ENCODE measurements around the gene SPDYE2.
"Not testable (repeated sequence)": the region's sequence is repeated elsewhere in the genome, so short reads cannot be mapped to it uniquely, and the experiment has no call there.

The SPDYE2 gene

DNA sequence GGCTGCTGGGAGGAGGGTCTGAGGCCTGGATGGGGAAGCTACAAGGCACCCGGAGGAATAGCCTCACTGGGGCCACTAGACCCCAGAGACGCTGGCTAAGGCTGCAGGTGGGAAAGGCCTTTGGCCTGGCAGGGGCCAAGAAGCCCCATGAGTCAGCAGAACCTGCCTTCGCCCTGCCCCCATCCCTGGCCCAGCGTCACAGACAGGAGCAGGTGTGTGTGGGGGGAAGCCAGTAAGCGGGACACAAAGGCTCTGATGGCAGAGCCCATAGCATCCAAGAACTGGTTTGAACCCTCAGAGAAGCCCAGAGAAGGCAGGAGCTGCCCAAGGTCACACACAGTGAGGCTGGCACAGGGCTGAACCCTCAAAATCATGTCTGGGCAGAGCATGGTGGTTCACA is 55.8 kb downstream of the SPDYE2 start:
- not testable (repeated sequence) for H3K27ac ChIP-seq (replicated peaks; ENCODE audit: low read length); H3K4me1 ChIP-seq (ENCODE audit: control insufficient read depth in 2 of 2, insufficient read depth in 1 of 2, low read depth in 1 of 2, low read length in 2 of 2); H3K4me3 ChIP-seq (ENCODE audit: low read length in 2 of 2); DNase-seq (ENCODE audit: low spot score); H2BK12ac ChIP-seq (ENCODE audit: low read length); H3K18ac ChIP-seq (ENCODE audit: low read length); H3K36me3 ChIP-seq (replicated peaks in 1 of 2; ENCODE audit: control insufficient read depth in 2 of 2, insufficient read depth in 2 of 2, low read length in 2 of 2); H4K91ac ChIP-seq (ENCODE audit: low read depth, low read length, poor library complexity); H3K9me3 ChIP-seq (replicated peaks in 1 of 2; ENCODE audit: control insufficient read depth in 2 of 2, insufficient read depth in 1 of 2, low read depth in 1 of 2, low read length in 2 of 2); H3K27me3 ChIP-seq (ENCODE audit: control insufficient read depth in 3 of 3, insufficient read depth in 3 of 3, low read depth in 1 of 3, low read length in 3 of 3); H3K9ac ChIP-seq (ENCODE audit: low read depth, low read length, poor library complexity); H3K4ac ChIP-seq (ENCODE audit: low read length); H4K8ac ChIP-seq (ENCODE audit: low read depth, low read length); H3K79me1 ChIP-seq (ENCODE audit: low read depth, low read length); H3K23ac ChIP-seq (ENCODE audit: low read depth, low read length, poor library complexity); H2BK15ac ChIP-seq (ENCODE audit: low read length); H2AK5ac ChIP-seq (ENCODE audit: low read depth, low read length); H2AFZ ChIP-seq (ENCODE audit: low read length); H2BK120ac ChIP-seq (ENCODE audit: low read depth, low read length); H2BK5ac ChIP-seq (ENCODE audit: low read length); H3K14ac ChIP-seq (ENCODE audit: low read length); H3K4me2 ChIP-seq (ENCODE audit: insufficient read depth, low read length, poor library complexity, severe bottlenecking)
- WGBS, 2 donors (ENCODE audit: extremely low coverage in 2 of 2, insufficient read length in 2 of 2, insufficient replicate concordance in 1 of 2), result no CpG with 5 or more reads among the region's 5 CpGs

DNA sequence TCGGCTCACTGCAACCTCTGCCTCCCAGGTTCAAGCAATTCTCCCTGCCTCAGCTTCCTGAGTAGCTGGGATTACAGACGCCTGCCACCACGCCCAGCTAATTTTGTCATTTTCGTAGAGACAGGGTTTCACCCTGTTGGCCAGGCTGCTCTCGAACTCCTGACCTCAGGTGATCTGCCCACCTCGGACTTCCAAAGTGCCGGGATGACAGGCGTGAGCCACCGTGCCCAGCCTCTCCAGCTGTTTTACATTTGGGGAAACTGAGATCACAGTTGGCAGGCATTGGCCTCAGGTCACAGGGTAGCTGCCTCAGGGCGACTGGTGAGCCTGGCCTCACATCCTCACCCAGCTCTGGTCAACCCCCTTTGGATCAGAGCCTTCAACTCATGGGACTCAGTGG is 58.7 kb downstream of the SPDYE2 start:
- not testable (repeated sequence) for H3K9me3 ChIP-seq (replicated peaks in 1 of 2; ENCODE audit: control insufficient read depth in 2 of 2, insufficient read depth in 1 of 2, low read depth in 1 of 2, low read length in 2 of 2); H3K9ac ChIP-seq (ENCODE audit: low read depth, low read length, poor library complexity); H4K91ac ChIP-seq (ENCODE audit: low read depth, low read length, poor library complexity); H3K18ac ChIP-seq (ENCODE audit: low read length); H3K79me1 ChIP-seq (ENCODE audit: low read depth, low read length); H3K4me1 ChIP-seq (ENCODE audit: control insufficient read depth in 2 of 2, insufficient read depth in 1 of 2, low read depth in 1 of 2, low read length in 2 of 2); H4K8ac ChIP-seq (ENCODE audit: low read depth, low read length); H2BK15ac ChIP-seq (ENCODE audit: low read length); H3K4me2 ChIP-seq (ENCODE audit: insufficient read depth, low read length, poor library complexity, severe bottlenecking); H3K27me3 ChIP-seq (ENCODE audit: control insufficient read depth in 3 of 3, insufficient read depth in 3 of 3, low read depth in 1 of 3, low read length in 3 of 3); H2AK5ac ChIP-seq (ENCODE audit: low read depth, low read length); H3K27ac ChIP-seq (replicated peaks; ENCODE audit: low read length); DNase-seq (ENCODE audit: low spot score); H3K23ac ChIP-seq (ENCODE audit: low read depth, low read length, poor library complexity); H2BK5ac ChIP-seq (ENCODE audit: low read length); H3K4ac ChIP-seq (ENCODE audit: low read length); H2AFZ ChIP-seq (ENCODE audit: low read length); H3K4me3 ChIP-seq (ENCODE audit: low read length in 2 of 2); H2BK12ac ChIP-seq (ENCODE audit: low read length); H3K36me3 ChIP-seq (replicated peaks in 1 of 2; ENCODE audit: control insufficient read depth in 2 of 2, insufficient read depth in 2 of 2, low read length in 2 of 2); H3K14ac ChIP-seq (ENCODE audit: low read length); H2BK120ac ChIP-seq (ENCODE audit: low read depth, low read length)
- no CpG with 5 or more reads among the region's 10 CpGs for WGBS, 2 donors (ENCODE audit: extremely low coverage in 2 of 2, insufficient read length in 2 of 2, insufficient replicate concordance in 1 of 2)

DNA sequence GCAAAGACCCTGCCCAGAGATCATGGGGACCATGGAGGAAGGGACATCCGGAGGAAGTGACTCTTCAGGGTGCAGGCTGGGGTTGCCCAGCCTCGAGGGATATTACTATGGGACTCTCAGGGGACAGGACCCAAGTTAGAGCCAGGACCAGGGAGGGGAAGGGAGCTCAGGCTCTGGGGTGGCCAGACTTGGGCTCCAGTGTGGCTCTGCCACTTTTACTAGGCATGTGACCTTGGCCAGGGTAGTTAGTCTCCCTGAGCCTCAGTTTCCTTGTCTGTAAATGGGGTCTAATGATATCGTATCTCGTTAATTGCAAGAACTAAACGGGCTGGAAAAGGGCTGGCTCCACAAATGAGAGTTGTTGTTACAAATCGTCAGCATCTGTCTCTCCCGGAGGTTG is 59.4 kb downstream of the SPDYE2 start:
- not testable (repeated sequence) for H2BK15ac ChIP-seq (ENCODE audit: low read length); H2BK120ac ChIP-seq (ENCODE audit: low read depth, low read length); H4K91ac ChIP-seq (ENCODE audit: low read depth, low read length, poor library complexity); H2BK5ac ChIP-seq (ENCODE audit: low read length); H3K23ac ChIP-seq (ENCODE audit: low read depth, low read length, poor library complexity); H3K27me3 ChIP-seq (ENCODE audit: control insufficient read depth in 3 of 3, insufficient read depth in 3 of 3, low read depth in 1 of 3, low read length in 3 of 3); DNase-seq (ENCODE audit: low spot score); H3K18ac ChIP-seq (ENCODE audit: low read length); H3K36me3 ChIP-seq (replicated peaks in 1 of 2; ENCODE audit: control insufficient read depth in 2 of 2, insufficient read depth in 2 of 2, low read length in 2 of 2); H3K27ac ChIP-seq (replicated peaks; ENCODE audit: low read length); H3K4me2 ChIP-seq (ENCODE audit: insufficient read depth, low read length, poor library complexity, severe bottlenecking); H3K9ac ChIP-seq (ENCODE audit: low read depth, low read length, poor library complexity); H2AFZ ChIP-seq (ENCODE audit: low read length); H4K8ac ChIP-seq (ENCODE audit: low read depth, low read length); H3K4me3 ChIP-seq (ENCODE audit: low read length in 2 of 2); H2BK12ac ChIP-seq (ENCODE audit: low read length); H3K79me1 ChIP-seq (ENCODE audit: low read depth, low read length); H3K9me3 ChIP-seq (replicated peaks in 1 of 2; ENCODE audit: control insufficient read depth in 2 of 2, insufficient read depth in 1 of 2, low read depth in 1 of 2, low read length in 2 of 2); H3K14ac ChIP-seq (ENCODE audit: low read length); H2AK5ac ChIP-seq (ENCODE audit: low read depth, low read length); H3K4ac ChIP-seq (ENCODE audit: low read length); H3K4me1 ChIP-seq (ENCODE audit: control insufficient read depth in 2 of 2, insufficient read depth in 1 of 2, low read depth in 1 of 2, low read length in 2 of 2)
- WGBS, 2 donors (ENCODE audit: extremely low coverage in 2 of 2, insufficient read length in 2 of 2, insufficient replicate concordance in 1 of 2), result no CpG with 5 or more reads among the region's 7 CpGs

DNA sequence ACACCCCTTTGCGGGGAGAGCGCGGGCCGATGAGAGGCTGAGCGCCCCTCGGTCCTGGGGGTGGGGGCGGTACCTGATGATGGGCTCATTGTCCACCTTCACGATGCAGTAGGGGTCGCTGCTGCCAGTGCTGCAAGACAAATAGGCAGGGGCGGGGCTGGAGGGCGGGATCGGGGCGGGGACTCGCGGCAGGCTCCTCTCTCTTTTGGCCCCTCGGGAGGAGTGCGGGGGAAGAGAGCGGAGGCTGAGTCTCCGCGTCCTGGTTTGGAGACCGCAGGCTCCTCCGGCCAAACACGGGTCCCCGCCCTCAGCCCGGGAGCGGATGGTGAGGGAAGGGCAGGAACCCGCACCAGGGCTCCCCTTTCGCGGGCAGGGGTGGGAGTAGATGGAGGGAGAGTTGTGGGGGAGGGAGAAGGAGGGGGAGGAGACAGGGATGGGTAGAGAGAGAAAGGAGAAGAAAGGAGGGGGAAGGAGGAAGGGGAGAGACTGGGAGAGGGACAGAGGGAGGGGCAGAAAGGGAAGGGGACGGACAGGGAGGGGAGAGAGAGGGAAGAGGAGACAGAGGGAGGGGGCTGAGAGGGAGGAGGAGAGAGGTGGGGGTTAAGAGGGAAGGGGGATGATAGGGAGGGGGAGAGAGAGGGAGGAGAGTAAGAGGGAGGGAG is 60.1 kb downstream of the SPDYE2 start:
- H3K23ac ChIP-seq (ENCODE audit: low read depth, low read length, poor library complexity); H2BK5ac ChIP-seq (ENCODE audit: low read length): not testable (repeated sequence)

More for the DNA sequence above, 60.1 kb downstream of the SPDYE2 start:
- H3K79me1 ChIP-seq (ENCODE audit: low read depth, low read length); DNase-seq (ENCODE audit: low spot score); H2BK15ac ChIP-seq (ENCODE audit: low read length); H3K4me1 ChIP-seq (ENCODE audit: control insufficient read depth in 2 of 2, insufficient read depth in 1 of 2, low read depth in 1 of 2, low read length in 2 of 2); H4K8ac ChIP-seq (ENCODE audit: low read depth, low read length); H4K91ac ChIP-seq (ENCODE audit: low read depth, low read length, poor library complexity); H2BK12ac ChIP-seq (ENCODE audit: low read length); H3K27me3 ChIP-seq (ENCODE audit: control insufficient read depth in 3 of 3, insufficient read depth in 3 of 3, low read depth in 1 of 3, low read length in 3 of 3); H3K18ac ChIP-seq (ENCODE audit: low read length); H3K14ac ChIP-seq (ENCODE audit: low read length); H3K4me2 ChIP-seq (ENCODE audit: insufficient read depth, low read length, poor library complexity, severe bottlenecking); H3K9ac ChIP-seq (ENCODE audit: low read depth, low read length, poor library complexity); H3K4me3 ChIP-seq (ENCODE audit: low read length in 2 of 2); H2AFZ ChIP-seq (ENCODE audit: low read length); H3K27ac ChIP-seq (replicated peaks; ENCODE audit: low read length); H2BK120ac ChIP-seq (ENCODE audit: low read depth, low read length); H3K36me3 ChIP-seq (replicated peaks in 1 of 2; ENCODE audit: control insufficient read depth in 2 of 2, insufficient read depth in 2 of 2, low read length in 2 of 2); H3K9me3 ChIP-seq (replicated peaks in 1 of 2; ENCODE audit: control insufficient read depth in 2 of 2, insufficient read depth in 1 of 2, low read depth in 1 of 2, low read length in 2 of 2); H2AK5ac ChIP-seq (ENCODE audit: low read depth, low read length); H3K4ac ChIP-seq (ENCODE audit: low read length): not testable (repeated sequence)
- no CpG with 5 or more reads among the region's 30 CpGs for WGBS, 2 donors (ENCODE audit: extremely low coverage in 2 of 2, insufficient read length in 2 of 2, insufficient replicate concordance in 1 of 2)
